ENCODE results near the gene ITGAE.
A peak's percentile ranks its signal among the peaks of the same experiment; 100 is the strongest.

Gene ITGAE

GRCh38 chr17:3667366-3668278, 133.4 kb downstream of the ITGAE start:
- DNase-seq (ENCODE audit: low read depth), result peak; percentile 87

- DNase-seq (ENCODE audit: low read depth), result no peak
Observed at GRCh38 chr17:3666516-3666915, 134.5 kb downstream of the ITGAE start.

- no peak for DNase-seq (ENCODE audit: low read depth)
Observed at GRCh38 chr17:3665834-3666233, 135.2 kb downstream of the ITGAE start.
